ENCODE results near the gene ERC1.
"Not testable (repeated sequence)": the region's sequence is repeated elsewhere in the genome, so short reads cannot be mapped to it uniquely, and the experiment has no call there.

ERC1 gene

GRCh38 chr12:1189163-1189562 is 198.1 kb downstream of the ERC1 start:
- no peak for DNase-seq (ENCODE audit: low spot score)

GRCh38 chr12:1195513-1195912 is 204.5 kb downstream of the ERC1 start:
- no peak for DNase-seq (ENCODE audit: low spot score)

DNA sequence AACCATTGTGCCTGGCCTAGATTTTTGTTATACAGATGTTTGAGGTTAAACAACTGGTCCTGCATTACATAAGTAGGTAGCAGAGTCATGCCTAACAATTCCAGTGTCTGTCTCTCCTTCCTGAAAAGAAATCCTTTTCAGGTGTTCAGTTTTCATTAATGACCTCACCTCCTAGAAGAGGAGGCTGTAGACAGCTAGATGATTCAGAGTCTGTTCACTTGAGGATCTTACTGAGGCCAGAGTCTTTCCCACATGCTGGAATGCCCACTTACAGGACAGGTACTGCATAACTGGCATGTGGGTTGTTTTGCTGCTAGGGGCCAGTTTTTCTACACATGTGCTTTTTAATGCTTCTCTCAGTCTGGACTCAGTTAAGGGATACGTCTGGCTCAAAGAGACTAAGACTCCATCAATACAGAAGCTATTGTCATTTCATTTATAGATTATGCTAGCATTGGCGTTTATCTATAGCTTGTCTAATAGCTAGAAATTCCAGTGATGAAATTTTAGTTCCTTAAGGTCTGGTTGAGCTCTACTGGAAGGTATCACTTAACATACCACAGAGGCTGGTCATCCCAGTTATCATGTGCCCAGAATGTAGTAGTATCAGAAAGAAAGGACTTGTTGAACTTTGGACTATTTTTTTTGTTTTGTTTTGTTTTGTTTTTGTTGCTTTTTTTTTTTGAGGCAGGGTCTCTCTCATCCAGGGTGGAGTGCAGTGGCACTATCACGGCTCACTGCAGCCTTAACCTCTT is 206.4 kb downstream of the ERC1 start:
- no peak for DNase-seq (ENCODE audit: low spot score)

GRCh38 chr12:1198854-1199253 is 207.8 kb downstream of the ERC1 start:
- DNase-seq (ENCODE audit: low spot score): not testable (repeated sequence)

GRCh38 chr12:1199700-1200099 is 208.7 kb downstream of the ERC1 start:
- DNase-seq (ENCODE audit: low spot score): no peak

DNA sequence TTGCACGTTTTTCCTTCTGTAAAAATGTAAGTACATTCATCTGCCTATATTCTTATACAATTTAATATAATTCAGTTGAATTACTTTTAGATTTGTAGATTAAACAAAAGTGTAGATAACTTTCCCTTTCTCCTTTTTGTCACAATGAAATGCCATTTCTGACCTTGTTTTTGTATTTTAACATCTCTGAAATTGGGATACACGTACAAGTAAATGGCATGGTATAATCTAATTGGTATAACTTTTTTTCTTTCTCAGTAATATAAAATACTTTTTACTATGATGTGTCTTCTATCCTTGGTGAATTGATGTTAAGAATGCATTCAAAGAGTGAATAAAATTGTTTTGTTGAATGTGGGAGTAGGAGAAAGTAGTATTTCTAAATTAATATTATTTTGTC is 210.0 kb downstream of the ERC1 start:
- no peak for DNase-seq (ENCODE audit: low spot score)

DNA sequence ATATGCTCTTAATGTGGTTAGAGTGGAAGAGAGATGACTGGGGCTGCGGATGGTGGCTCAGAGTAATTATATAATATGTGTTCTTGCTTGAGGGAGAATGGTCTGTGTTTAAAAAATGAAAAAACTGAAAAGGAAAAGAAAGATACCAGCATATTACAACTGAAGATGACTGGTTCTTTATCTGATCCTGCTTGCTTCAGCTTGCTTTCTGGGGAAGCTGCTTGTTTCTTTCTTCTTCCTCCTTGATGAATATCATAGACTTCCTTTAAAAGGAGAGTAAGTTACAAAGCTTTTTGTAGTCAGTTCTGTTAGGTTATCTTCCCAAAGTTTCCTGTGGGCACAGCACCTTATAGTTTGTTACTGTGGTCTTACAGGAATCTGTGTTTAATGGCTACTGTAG is 210.9 kb downstream of the ERC1 start:
- DNase-seq (ENCODE audit: low spot score): no peak

GRCh38 chr12:1203735-1204019 is 212.7 kb downstream of the ERC1 start:
- no peak for DNase-seq (ENCODE audit: low spot score)

DNA sequence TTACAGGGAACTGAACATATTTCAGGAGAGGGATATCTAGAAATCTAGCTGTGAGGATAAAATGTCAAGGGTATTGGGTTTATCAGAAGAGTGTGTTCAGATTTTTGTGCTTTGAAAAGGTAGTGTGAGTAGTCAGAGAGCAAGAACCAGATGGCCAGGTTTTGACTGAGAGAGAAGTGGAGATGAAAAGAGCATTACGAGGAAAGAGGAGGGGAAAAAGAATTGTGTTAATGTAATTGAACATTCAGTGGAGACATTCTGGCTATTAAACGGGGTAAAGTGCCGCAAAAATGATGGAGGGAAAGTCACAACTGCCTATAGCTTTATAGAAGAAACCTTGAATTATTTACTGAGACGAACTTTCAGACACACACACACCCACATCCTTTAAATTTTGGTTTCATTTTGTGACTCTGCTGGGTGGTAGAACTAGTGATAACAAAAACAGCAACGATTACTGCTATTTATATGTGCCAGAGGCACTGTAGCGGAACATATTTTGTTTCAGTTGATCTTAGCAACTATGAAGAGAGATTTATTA is 213.6 kb downstream of the ERC1 start:
- peak; percentile 40 for DNase-seq (ENCODE audit: low spot score)

DNA sequence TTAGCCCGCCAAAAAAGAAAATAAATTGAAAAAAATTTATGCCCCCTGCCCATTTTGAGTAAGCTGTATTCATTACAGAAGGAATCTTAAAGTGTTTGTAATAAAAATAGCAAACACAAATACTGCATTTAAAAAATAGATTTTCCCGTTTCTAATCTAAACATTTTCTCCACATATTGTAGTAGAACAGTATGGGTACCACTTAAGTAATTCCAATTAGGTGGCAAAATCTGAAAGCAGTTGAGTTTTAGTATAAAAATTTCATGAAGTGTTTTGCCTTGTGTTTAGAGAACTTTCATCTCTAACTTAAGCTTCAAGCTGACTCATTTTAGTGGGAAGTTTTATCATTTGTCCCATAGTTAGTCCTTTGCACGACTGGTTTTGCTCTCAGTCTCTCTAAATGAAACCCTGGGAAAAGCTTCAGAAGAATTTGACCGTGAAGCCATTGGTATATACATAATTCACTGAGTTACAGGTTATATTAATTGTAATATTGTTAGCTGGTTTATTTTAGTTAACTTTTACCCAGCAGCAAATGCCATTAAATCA is 214.6 kb downstream of the ERC1 start:
- no peak for DNase-seq (ENCODE audit: low spot score)

GRCh38 chr12:1206118-1206734 is 215.2 kb downstream of the ERC1 start:
- no peak for DNase-seq (ENCODE audit: low spot score)

GRCh38 chr12:1207276-1207675 is 216.3 kb downstream of the ERC1 start:
- no peak for DNase-seq (ENCODE audit: low spot score)

DNA sequence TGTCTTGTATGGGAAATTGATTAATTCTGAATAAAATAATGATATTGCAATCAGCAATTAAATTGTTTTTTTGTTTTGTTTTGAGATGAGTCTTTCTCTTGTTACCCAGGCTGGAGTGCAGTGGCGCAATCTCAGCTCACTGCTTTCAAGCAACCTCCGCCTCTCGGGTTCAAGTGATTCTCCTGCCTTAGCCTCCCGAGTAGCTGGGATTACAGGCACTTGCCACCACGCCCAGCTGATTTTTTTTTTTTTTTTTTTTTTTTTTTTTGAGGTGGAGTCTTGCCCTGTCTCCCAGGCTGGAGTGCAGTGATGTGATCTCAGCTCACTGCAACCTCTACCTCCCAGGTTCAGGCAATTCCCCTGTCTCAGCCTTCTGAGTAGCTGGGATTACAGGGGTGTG is 217.7 kb downstream of the ERC1 start:
- DNase-seq (ENCODE audit: low spot score): not testable (repeated sequence)

- no peak for DNase-seq (ENCODE audit: low spot score)
Measured at GRCh38 chr12:1212526-1212925, 221.5 kb downstream of the ERC1 start.

GRCh38 chr12:1213205-1213604 is 222.2 kb downstream of the ERC1 start:
- DNase-seq (ENCODE audit: low spot score): no peak

- no peak for DNase-seq (ENCODE audit: low spot score)
Measured at GRCh38 chr12:1213618-1214205, 222.7 kb downstream of the ERC1 start.

- no peak for DNase-seq (ENCODE audit: low spot score)
Measured at GRCh38 chr12:1216560-1216959, 225.5 kb downstream of the ERC1 start.

- DNase-seq (ENCODE audit: low spot score): no peak
Measured at GRCh38 chr12:1217191-1217949, 226.3 kb downstream of the ERC1 start.

- DNase-seq (ENCODE audit: low spot score): no peak
Measured at GRCh38 chr12:1218369-1218768, 227.3 kb downstream of the ERC1 start.

DNA sequence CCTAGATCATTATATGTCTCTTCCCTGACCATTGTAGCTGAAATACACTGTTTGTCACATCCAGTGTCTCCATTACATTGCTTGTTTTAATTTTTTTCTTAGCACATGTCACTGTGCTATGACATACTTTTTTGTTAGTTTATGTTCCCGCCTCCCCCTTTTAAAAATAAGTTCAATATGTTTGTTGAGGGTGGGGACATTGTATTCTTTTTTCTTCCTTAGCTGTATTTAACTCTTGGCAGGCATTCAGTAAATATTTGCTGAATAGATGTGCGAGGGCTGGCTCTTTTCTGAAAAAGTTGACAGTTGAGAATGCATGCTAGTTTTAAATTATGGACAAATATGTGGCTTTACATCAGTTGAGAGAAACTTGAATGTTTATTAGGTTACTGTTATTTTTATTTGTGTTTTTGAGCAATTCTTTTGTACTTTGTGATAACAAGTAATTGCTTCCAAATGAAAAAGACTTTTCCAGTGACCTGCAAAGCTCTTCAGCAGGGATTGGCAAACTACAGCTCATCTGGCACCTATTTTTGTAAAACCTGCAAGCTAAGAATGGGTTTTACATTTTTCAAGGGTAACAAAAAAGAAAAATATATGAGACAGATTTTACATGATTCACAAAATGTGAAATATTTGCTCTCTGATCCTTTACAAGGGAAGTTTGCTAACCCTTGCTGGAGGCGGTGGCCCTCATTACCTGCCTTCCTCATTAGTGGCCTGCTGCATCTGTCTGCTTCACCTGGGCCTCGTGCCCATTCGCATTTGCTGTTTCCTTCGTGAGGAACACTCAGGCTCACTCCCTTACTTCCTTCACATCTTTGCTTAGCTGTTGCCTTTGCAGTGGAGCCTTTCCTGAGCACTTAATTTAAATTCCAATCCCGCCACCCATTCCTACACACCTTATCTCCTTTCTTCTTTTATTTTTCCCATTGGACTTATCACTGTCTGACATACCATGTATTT is 229.4 kb downstream of the ERC1 start:
- no peak for DNase-seq (ENCODE audit: low spot score)

Measured in CD4-positive, alpha-beta T cell treated with Interleukin-2 at 100 ng/mL for 4 hours (primary cell).